GM12878 (cell line): ENCODE measurements around the gene DHRS12. TPM values are rescaled to one million over a fixed set of nuclear protein-coding genes. Genes with fewer than 3 reads are reported as not detected.
A peak's percentile ranks its signal among the peaks of the same experiment; 100 is the strongest.

Source experiments
- ATAC-seq: fragments of 200-7000 bp; cut with Tn5 transposase; 3 replicates; pipeline ENCODE4 v1.9.1; 2020; ENCODE audit warnings: mild to moderate bottlenecking, moderate library complexity
- BruUV-seq: library from RNA; stranded (reverse); fragments of 400-500 nt; replicated peaks from 2 replicates; lab custom pipeline; 2021; lab: Mats Ljungman, UMichigan
- CTCF ChIA-PET: fragments of 300-600 bp; sonication (Branson Sonifier 250); formaldehyde crosslinking; extraction: SDS; loops from one replicate; lab custom pipeline; 2021; ENCODE audit warnings: inconsistent platforms; lab: Yijun Ruan, JAX
- POLR2A ChIA-PET: fragments of 350-600 bp; formaldehyde crosslinking; extraction: SDS; loops from one replicate; lab custom pipeline; 2021; ENCODE audit warnings: inconsistent platforms; lab: Charles Lee
- RAD21 ChIA-PET: fragments of 300-600 bp; sonication (Branson Sonifier 250); formaldehyde crosslinking; loops from one replicate; lab custom pipeline; 2023; ENCODE audit warnings: antibody characterized with exemption; ENCODE audit not compliant: unreplicated experiment; lab: Charles Lee
- SMC1A ChIA-PET: fragments of 300-600 bp; sonication (Branson Sonifier 250); formaldehyde crosslinking; loops from one replicate; lab custom pipeline; 2023; ENCODE audit not compliant: unreplicated experiment, uncharacterized antibody; lab: Charles Lee
- DNase-seq: peaks from one replicate; pipeline ENCODE4 v3.0.0-alpha.2; 2011; ENCODE audit warnings: low read depth, low spot score
- FAIRE-seq: peaks from 3 replicates; lab custom pipeline; 2011; peaks lifted over from hg19 to GRCh38; lab: Jason Lieb, UNC
- H2AFZ ChIP-seq: 2 replicates; pipeline ENCODE4 v1.6.0; 2011; ENCODE audit warnings: low read depth, low read length, control low read depth; ENCODE audit not compliant: control insufficient read depth
- H3K27ac ChIP-seq: 2 replicates; pipeline ENCODE4 v1.5.1; 2011; ENCODE audit warnings: control low read depth; ENCODE audit not compliant: control insufficient read depth, insufficient read depth
- H3K27me3 ChIP-seq, 2 experiments: replicated peaks in 1 of 2; 2 replicates each; pipeline versions ENCODE4 v1.6.0 to v1.6.1; 2011; ENCODE audit warnings: low read length in 1 of 2; ENCODE audit not compliant: control insufficient read depth in 2 of 2, insufficient read depth in 2 of 2
- H3K36me3 ChIP-seq, 2 experiments: 2 replicates each; pipeline ENCODE4 v1.5.1; 2011; ENCODE audit warnings: low read length in 1 of 2; ENCODE audit not compliant: control insufficient read depth in 2 of 2, insufficient read depth in 2 of 2
- H3K4me1 ChIP-seq: 2 replicates; pipeline ENCODE4 v1.6.1; 2011; ENCODE audit warnings: mild to moderate bottlenecking, low read length, moderate library complexity, mixed read lengths; ENCODE audit not compliant: control insufficient read depth, insufficient read depth
- H3K4me2 ChIP-seq: 2 replicates; pipeline ENCODE4 v1.6.0; 2011; ENCODE audit warnings: control low read depth; ENCODE audit not compliant: control insufficient read depth, insufficient read depth
- H3K4me3 ChIP-seq: fragments of 200-600 bp; sonication (generic); 2 replicates; pipeline ENCODE4 v1.5.1; 2016
- H3K79me2 ChIP-seq: 2 replicates; pipeline ENCODE4 v1.6.0; 2011; ENCODE audit warnings: low read length; ENCODE audit not compliant: control insufficient read depth, insufficient read depth
- H3K9ac ChIP-seq: 2 replicates; pipeline ENCODE4 v1.8.0; 2011; ENCODE audit warnings: low read length, control low read depth, mixed read lengths; ENCODE audit not compliant: control insufficient read depth, insufficient read depth
- H3K9me3 ChIP-seq: replicated peaks from 3 replicates; pipeline ENCODE4 v1.5.1; 2011; ENCODE audit warnings: mild to moderate bottlenecking, low read length; ENCODE audit not compliant: control insufficient read depth, insufficient read depth
- H4K20me1 ChIP-seq: 2 replicates; pipeline ENCODE4 v1.6.0; 2011; ENCODE audit not compliant: control insufficient read depth, insufficient read depth
- BCL11A ChIP-seq: IDR thresholded peaks from 2 replicates; pipeline ENCODE4 v1.6.1; 2011; ENCODE audit warnings: low read depth, low read length
- BHLHE40 ChIP-seq, 2 experiments: fragments of 450-650 bp in 1 of 2; IDR thresholded peaks; 2 replicates each; pipeline ENCODE4 v1.6.1; 2011 to 2017; ENCODE audit warnings: low read depth in 2 of 2, borderline replicate concordance in 1 of 2, improper control_type of control experiment in 1 of 2, low read length in 1 of 2, mild to moderate bottlenecking in 1 of 2
- BMI1 ChIP-seq: fragments of 450-650 bp; IDR thresholded peaks from 2 replicates; pipeline ENCODE4 v1.6.1; 2016; ENCODE audit warnings: mild to moderate bottlenecking, moderate library complexity, borderline replicate concordance
- DPF2 ChIP-seq: fragments of 450-650 bp; IDR thresholded peaks from 2 replicates; pipeline ENCODE4 v1.6.1; 2017; ENCODE audit warnings: mild to moderate bottlenecking
- EED ChIP-seq: sonication (generic); IDR thresholded peaks from 2 replicates; pipeline ENCODE4 v1.6.1; 2016; ENCODE audit warnings: antibody characterized with exemption, low read depth
- IRF4 ChIP-seq: IDR thresholded peaks from 2 replicates; pipeline ENCODE4 v1.6.1; 2011; ENCODE audit warnings: low read depth, low read length
- JUNB ChIP-seq: IDR thresholded peaks from 2 replicates; pipeline ENCODE4 v1.6.1; 2016; ENCODE audit warnings: antibody characterized with exemption, mild to moderate bottlenecking
- MYC ChIP-seq: IDR thresholded peaks from 2 replicates; pipeline ENCODE4 v1.6.1; 2011; ENCODE audit warnings: mild to moderate bottlenecking, low read length, moderate library complexity, inconsistent platforms; ENCODE audit not compliant: insufficient read depth, insufficient replicate concordance, insufficient read length, severe bottlenecking
- NBN ChIP-seq: fragments of 450-650 bp; IDR thresholded peaks from 2 replicates; pipeline ENCODE4 v1.6.1; 2016
- PML ChIP-seq: IDR thresholded peaks from 2 replicates; pipeline ENCODE4 v1.6.1; 2012; ENCODE audit warnings: low read length, inconsistent platforms
- POU2F2 ChIP-seq: IDR thresholded peaks from 3 replicates; pipeline ENCODE4 v1.6.1; 2011; ENCODE audit warnings: low read depth, mild to moderate bottlenecking, low read length, borderline replicate concordance
- RFX5 ChIP-seq: IDR thresholded peaks from 2 replicates; pipeline ENCODE4 v1.6.1; 2011; ENCODE audit warnings: low read depth, low read length, improper control_type of control experiment
- TCF12 ChIP-seq: IDR thresholded peaks from 2 replicates; pipeline ENCODE4 v1.6.1; 2011; ENCODE audit warnings: low read depth, mild to moderate bottlenecking, low read length
- ZNF274 ChIP-seq: IDR thresholded peaks from one replicate; pipeline ENCODE4 v1.8.0; 2011; ENCODE audit not compliant: insufficient read length, insufficient read depth
- WGBS: methylation state at CpG from one replicate; pipeline ENCODE4 v1.1.6; 2016; ENCODE audit warnings: low lambda C conversion rate; ENCODE audit not compliant: insufficient replicate concordance, insufficient coverage; ENCODE audit errors: missing lambda C conversion rate; 5-methylcytosine and 5-hydroxymethylcytosine counted together
- in situ Hi-C: fragments of 300-500 bp; cut with MboI; formaldehyde crosslinking; loops from 9 replicates; pipeline ENCODE4 v1.14.3; 2018; ENCODE audit warnings: mixed read lengths
- intact Hi-C: fragments of 100-400 bp; cut with micrococcal nuclease; formaldehyde crosslinking; loops from one replicate; pipeline ENCODE4 v1.14.2; 2022; ENCODE audit not compliant: unreplicated experiment
- polyA plus RNA-seq, 11 experiments: library from polyadenylated mRNA; depleted of rRNA in 4 of 11; unstranded in 6 of 11; stranded (reverse) in 5 of 11; fragments of >200 nt; fragmentation: Nextera tagmentation in 4 of 11; fragmentation: Illumina TruSeq in 1 of 11; extraction: Ambion mirVana in 4 of 11; extraction: Trizol in 1 of 11; gene quantifications; 1 replicate in 1 of 11; 2 replicates in 10 of 11; pipeline versions ENCODE4 v1.2.1 to v1.2.3, GENCODE V29; 2011 to 2016; ENCODE audit warnings: inconsistent platforms in 2 of 11, missing spikeins in 2 of 11, low read depth in 1 of 11
- total RNA-seq, 4 experiments: library from RNA; depleted of rRNA in 3 of 4; stranded (reverse); fragments of >200 nt in 3 of 4; fragmentation: Illumina TruSeq in 1 of 4; extraction: Trizol in 1 of 4; gene quantifications; 2 replicates each; pipeline versions ENCODE4 v1.2.1 to v1.2.3, GENCODE V29; 2013 to 2021
- TF ChIP-seq, protein P1 (sequence below): fragments of 450-650 bp; IDR thresholded peaks from 2 replicates; pipeline ENCODE4 v1.6.1; 2014; ENCODE audit warnings: mild to moderate bottlenecking
- TF ChIP-seq, protein P2 (sequence below): fragments of 450-650 bp; IDR thresholded peaks from 2 replicates; pipeline ENCODE4 v1.6.1; 2017; ENCODE audit warnings: low read depth, mild to moderate bottlenecking, moderate library complexity
- TF ChIP-seq, protein P3 (sequence below): IDR thresholded peaks from 2 replicates; pipeline ENCODE4 v1.6.1; 2012; ENCODE audit warnings: low read depth, low read length, improper control_type of control experiment
- TF ChIP-seq, protein P4 (sequence below): fragments of 150-350 bp; IDR thresholded peaks from 2 replicates; pipeline ENCODE4 v1.6.1; 2014; ENCODE audit warnings: mild to moderate bottlenecking, low read depth, low read length

DHRS12 gene
- total and polyA plus RNA-seq, 10 of the 15 experiments (the other 5 are each of a cell fraction or from before 2014, with no cell fraction given) = 2.9 to 11.3 (median 8.2) TPM

DNA sequence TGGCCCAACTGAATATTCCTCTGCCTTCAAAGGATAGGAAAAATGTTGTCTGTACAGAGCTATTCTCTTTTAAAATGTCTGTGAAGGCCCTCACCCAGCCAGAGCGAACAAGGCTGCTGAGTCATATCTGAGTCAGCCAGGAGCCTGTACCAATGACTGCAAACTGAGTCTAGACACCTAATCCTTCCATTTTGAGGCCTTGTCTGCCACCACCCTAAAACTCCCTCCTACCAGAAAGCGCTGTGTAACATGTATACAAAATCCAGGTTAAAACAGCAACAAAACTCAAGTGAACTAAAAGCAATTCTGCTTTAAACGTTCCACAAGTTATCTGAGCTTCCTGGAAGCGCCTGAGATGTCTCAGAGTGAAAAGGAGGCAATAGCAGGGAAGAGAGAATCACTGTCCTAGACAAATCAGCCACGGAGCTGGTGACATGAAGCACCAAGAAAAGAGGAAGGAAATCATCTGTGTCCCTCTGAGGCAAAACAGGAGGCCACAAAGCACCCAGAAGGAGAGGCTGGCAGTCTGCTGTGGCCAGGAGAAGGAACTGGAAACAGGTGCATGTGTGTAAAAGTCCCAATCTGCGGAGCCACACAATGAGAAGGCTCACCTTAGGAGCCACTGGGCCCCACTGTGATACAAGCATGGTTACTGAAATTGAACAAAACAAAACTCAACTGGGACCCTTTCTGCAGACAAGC lies 10.2 kb downstream of the DHRS12 start:
- in situ Hi-C loops (no loop called here), intact Hi-C loops (loop anchor here (2.0 kb wide), 1 partner anchor 209 kb away; the partner anchor contains the start of gene WDFY2)
- H3K9me3 ChIP-seq = no peaks in the 10 kb centered on the region
- no peaks in the 10 kb centered on the region for H3K36me3 ChIP-seq
- no peaks in the 10 kb centered on the region for H4K20me1 ChIP-seq
- 9% methylated on average over 6 of the region's 6 CpGs for WGBS
- ChIA-PET RAD21 (interaction anchor here (0.8 to 10.2 kb wide), 12 partner anchors 19 to 669 kb away, joined by 3 to 104 read pairs (median 4); partner anchors contain the start of gene INTS6), POLR2A (interaction anchor here (0.8 to 1.8 kb wide), 3 partner anchors 12 to 179 kb away, joined by 3 to 7 read pairs (median 4); no protein-coding TSS in a partner anchor), CTCF (interaction anchor here (0.9 to 8.9 kb wide), 11 partner anchors 9 to 669 kb away, joined by 3 to 152 read pairs (median 6); no protein-coding TSS in a partner anchor), SMC1A (interaction anchor here (0.6 to 7.2 kb wide), 23 partner anchors 9 to 668 kb away, joined by 3 to 55 read pairs (median 4); partner anchors contain the start of gene INTS6)
- H3K9ac ChIP-seq = peak overlapping the region; percentile 13
- FAIRE-seq (peak; percentile 78), DNase-seq (peak; percentile 70), ATAC-seq (peak; percentile 81)
- peak overlapping the region; percentile 59 for H3K4me2 ChIP-seq
- peak overlapping the region; percentile 14; the same call in 1 of the 2 replicates for H3K4me3 ChIP-seq
- H2AFZ ChIP-seq = peak overlapping the region; percentile 89
- H3K27me3 ChIP-seq = no peaks in the 10 kb centered on the region
- no TSS peak for BruUV-seq
- peaks cover 27% of the 10 kb centered on the region for H3K4me1 ChIP-seq
- H3K79me2 ChIP-seq = no peaks in the 10 kb centered on the region
- H3K27ac ChIP-seq = peak overlapping the region; percentile 61
- TF ChIP-seq DPF2 (0 out of 2 replicates have a peak, but pooled peaks have one; percentile 43), PML (no peak), POU2F2 (0 out of 3 replicates have a peak, but pooled peaks have one; percentile 18), EED (peak; percentile 94), BHLHE40 (IDR thresholded peaks at IDR 0.05; ENCODE audit: borderline replicate concordance in 1 of 2, low read depth in 2 of 2, low read length in 1 of 2) (peak in 1 of 2 experiments; percentile 30; a peak in 1 of 4 replicates), JUNB (peak; percentile 42), TCF12 (peak; percentile 80), BMI1 (no peak), MYC (no peak), ZNF274 (no peak), IRF4 (0 out of 2 replicates have a peak, but pooled peaks have one; percentile 40), BCL11A (0 out of 2 replicates have a peak, but pooled peaks have one; percentile 20), NBN (peak; percentile 49; the same call in 1 of the 2 replicates), RFX5 (no peak)
- TF ChIP-seq, protein P1, sequence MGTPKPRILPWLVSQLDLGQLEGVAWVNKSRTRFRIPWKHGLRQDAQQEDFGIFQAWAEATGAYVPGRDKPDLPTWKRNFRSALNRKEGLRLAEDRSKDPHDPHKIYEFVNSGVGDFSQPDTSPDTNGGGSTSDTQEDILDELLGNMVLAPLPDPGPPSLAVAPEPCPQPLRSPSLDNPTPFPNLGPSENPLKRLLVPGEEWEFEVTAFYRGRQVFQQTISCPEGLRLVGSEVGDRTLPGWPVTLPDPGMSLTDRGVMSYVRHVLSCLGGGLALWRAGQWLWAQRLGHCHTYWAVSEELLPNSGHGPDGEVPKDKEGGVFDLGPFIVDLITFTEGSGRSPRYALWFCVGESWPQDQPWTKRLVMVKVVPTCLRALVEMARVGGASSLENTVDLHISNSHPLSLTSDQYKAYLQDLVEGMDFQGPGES = no peak
- TF ChIP-seq, protein P2, sequence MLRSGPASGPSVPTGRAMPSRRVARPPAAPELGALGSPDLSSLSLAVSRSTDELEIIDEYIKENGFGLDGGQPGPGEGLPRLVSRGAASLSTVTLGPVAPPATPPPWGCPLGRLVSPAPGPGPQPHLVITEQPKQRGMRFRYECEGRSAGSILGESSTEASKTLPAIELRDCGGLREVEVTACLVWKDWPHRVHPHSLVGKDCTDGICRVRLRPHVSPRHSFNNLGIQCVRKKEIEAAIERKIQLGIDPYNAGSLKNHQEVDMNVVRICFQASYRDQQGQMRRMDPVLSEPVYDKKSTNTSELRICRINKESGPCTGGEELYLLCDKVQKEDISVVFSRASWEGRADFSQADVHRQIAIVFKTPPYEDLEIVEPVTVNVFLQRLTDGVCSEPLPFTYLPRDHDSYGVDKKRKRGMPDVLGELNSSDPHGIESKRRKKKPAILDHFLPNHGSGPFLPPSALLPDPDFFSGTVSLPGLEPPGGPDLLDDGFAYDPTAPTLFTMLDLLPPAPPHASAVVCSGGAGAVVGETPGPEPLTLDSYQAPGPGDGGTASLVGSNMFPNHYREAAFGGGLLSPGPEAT = 0 out of 2 replicates have a peak, but pooled peaks have one; percentile 48
- TF ChIP-seq, protein P3, sequence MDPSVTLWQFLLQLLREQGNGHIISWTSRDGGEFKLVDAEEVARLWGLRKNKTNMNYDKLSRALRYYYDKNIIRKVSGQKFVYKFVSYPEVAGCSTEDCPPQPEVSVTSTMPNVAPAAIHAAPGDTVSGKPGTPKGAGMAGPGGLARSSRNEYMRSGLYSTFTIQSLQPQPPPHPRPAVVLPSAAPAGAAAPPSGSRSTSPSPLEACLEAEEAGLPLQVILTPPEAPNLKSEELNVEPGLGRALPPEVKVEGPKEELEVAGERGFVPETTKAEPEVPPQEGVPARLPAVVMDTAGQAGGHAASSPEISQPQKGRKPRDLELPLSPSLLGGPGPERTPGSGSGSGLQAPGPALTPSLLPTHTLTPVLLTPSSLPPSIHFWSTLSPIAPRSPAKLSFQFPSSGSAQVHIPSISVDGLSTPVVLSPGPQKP = no peak
- TF ChIP-seq, protein P4, sequence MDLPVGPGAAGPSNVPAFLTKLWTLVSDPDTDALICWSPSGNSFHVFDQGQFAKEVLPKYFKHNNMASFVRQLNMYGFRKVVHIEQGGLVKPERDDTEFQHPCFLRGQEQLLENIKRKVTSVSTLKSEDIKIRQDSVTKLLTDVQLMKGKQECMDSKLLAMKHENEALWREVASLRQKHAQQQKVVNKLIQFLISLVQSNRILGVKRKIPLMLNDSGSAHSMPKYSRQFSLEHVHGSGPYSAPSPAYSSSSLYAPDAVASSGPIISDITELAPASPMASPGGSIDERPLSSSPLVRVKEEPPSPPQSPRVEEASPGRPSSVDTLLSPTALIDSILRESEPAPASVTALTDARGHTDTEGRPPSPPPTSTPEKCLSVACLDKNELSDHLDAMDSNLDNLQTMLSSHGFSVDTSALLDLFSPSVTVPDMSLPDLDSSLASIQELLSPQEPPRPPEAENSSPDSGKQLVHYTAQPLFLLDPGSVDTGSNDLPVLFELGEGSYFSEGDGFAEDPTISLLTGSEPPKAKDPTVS = no peak
